Kidney capillary endothelial cell (primary cell): ENCODE results near the gene ESRRB.
A peak's percentile ranks its signal among the peaks of the same experiment; 100 is the strongest.

Source experiments
- DNase-seq: peaks from one replicate; pipeline ENCODE4 v3.0.0-alpha.2; 2018; ENCODE audit warnings: low spot score

ESRRB gene

DNA sequence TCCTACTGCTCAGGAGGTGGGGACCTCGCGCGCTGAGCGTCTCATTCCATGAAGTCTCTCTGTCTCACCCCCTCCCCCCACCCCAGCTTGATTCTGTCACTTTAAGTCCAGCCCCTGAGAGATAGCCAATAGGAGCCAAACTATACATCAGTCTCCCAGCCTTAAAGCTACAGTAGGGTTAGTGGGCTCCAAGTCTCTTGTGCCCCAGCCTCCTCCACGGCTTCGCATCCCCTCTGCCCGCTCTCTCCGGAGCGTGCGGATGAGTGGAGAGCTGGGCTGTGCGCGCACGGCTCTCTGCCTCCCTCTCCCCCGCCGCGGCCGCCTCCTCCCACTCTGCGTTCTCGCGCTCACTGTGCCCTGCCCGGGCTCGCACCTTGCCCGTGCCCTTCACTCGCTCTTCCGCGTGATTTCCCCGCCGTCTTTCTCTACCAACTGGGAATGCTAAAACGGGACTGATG is at the start of gene ESRRB:
Gene ESRRB, plus strand, starts transcription at position 191 of the 458 bp plus-strand sequence. Its CDS starts 265 bp downstream, at position 456.
- no peak for DNase-seq

DNA sequence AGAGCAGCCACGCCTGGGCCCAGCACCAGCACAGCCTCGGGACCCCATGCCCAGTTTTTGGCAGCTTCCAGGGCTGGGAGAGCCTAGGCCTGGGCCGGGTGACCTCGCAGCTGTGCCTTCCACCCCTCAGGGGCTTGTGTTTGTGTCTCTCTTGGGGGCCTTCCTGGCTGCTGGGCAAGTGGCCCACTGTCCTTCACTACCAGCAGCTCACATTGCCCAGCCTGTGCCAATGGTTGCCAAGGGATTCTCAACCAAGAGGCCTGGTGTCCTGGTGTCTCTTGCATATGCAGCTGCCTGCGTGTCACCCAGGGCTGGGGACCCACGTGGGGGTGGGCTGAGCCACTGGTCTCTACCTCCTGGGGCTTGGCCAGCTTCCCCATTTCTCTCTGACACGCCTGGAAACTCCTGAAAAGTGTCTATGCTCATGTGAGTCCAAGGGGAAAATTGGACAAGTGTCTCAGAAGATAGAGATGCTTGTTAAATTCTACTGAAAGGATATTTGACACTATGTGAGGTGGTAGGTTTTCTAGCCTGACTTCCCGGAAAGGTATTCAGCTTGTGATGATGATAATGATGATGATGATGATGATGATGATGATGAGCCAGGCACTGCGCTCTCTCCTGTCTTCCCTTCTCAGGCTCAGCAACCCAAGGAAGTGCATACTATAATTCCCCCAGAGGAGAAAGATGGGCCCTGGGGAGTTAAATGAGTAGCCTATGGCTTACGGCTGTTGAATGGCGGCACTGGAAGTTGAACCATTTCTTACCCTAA is 48.8 kb upstream of the ESRRB start:
- no peak for DNase-seq

DNA sequence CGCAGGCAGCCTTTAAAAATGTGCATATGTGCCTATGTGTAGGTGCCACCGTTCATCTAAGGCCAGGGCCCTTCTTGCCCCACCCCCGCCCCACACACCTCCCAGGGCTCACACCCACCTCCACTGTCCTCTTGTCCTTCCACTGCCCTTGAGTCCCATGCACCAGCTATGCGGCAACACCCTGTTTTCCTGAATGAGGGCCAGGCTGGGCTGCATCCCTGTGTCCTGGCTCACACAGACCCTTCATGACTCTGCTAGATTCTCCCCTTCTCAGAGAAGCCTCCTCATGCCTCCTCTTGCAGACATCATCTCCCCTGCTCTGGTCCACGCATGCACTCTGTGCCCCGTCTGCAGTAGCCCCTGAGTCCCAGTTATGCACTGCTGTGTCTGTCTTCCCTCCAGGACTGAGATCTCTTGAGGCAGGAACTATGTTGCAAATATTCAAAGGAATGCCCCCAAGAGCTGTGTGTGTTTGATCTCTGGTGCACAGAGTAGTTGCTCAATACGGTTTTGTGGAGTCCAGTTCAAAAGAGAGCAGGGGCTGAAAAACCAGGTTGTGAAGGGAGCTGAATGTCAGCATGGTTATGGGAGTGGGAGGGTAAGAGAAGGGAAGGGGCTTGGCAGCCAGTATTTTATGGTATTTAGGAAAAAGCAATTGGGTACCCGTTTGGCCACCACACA is 47.3 kb upstream of the ESRRB start:
- no peak for DNase-seq

DNA sequence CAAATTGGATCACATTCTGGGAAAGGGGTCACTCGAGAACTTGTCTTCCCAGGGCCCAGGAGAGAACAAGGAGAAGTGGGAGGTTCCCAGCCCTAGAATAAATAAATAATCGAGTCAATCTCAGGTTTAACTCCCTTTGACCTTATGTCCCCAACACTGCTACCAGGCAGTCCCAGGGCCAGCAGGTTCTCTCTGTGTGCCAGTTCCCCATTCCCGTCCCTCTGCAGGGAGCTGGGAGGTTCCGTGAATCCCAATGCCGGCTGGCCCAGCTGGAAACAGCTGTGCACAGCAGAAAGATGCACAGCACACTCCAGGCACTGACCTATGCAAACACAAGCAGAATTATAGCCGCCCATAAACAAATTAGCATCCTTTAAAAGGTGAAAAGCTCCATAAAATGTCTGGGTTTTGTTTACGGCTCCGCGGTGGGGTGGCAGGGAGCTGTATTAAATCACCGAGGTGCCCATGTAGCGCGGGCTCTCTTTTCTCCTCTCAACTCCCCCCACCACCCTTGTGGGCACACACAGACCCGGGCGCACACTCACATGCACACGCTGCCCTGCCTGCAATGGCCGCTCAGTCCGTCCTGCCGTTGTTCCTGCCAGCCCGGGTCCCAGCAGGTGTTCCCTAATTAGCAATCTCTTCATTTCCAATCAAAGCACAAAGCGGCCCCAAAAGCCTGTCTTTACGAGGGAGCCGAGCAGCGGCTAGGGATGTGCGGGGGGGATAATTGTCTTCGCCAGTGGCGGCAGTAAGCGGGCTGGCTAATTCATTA is 46.6 kb upstream of the ESRRB start:
- no peak for DNase-seq

DNA sequence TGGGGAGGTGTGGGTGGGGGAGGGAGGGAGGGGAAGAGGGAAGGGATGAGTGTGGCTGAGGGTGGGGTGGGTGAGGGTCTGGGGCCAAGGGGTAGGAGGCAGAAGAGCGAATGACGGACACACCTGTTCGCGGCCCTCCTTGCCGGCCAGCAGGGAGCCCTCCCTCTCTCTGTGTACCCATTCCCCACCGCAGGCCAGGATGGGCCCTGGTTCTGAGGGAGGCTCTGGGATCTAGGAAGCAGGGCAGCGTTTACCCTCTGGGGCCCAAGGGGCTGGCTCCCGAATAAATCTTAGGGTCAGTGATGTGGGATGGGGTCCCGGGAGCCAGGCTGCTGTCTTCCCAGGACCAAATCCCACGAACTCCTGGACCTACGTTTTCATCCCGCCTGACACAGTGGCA is 46.0 kb upstream of the ESRRB start:
- no peak for DNase-seq

DNA sequence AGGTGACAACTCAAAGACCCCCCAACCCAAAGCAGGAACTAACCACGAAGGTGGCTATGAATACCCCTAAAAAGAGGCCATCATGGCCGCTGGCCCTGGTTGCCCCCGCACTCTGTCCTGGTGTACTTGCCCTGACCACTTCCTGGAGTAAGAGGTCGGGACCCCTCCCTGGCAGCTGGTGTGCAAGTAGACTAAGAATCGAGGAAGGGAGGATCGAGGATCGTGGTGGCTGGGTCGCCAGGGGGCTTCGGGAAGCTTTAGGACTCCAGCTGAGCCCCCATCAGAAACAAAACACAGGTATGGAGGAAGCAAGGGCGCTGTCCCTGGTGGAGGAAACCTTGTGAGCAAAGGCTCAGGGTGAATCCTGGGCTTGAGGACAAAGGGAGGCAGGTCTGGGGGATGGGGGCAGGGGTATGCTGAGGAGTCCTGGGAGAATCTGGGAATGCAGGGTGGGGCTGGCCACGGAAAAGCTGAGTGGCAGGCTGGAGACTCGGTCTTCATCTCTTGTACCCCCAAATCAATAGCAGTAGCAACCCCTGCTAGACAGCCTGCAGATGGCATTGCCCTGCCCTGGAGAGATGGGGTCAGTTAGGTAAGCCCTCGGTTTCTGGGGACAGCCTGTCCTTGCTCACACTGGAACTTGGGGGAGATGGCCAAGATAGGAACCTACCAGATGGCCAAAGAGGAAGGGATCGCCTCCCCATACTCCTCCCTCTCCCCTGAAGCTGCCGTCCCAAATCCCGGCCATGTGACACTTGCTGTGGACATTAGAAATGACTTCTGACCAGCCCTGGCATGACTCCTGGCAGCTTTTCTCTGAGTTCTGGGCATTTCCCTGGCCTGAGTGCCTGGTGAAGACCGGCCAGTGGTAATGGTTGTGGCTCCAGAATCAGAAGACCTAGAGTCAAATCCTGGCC is 45.3 kb upstream of the ESRRB start:
- no peak for DNase-seq

DNA sequence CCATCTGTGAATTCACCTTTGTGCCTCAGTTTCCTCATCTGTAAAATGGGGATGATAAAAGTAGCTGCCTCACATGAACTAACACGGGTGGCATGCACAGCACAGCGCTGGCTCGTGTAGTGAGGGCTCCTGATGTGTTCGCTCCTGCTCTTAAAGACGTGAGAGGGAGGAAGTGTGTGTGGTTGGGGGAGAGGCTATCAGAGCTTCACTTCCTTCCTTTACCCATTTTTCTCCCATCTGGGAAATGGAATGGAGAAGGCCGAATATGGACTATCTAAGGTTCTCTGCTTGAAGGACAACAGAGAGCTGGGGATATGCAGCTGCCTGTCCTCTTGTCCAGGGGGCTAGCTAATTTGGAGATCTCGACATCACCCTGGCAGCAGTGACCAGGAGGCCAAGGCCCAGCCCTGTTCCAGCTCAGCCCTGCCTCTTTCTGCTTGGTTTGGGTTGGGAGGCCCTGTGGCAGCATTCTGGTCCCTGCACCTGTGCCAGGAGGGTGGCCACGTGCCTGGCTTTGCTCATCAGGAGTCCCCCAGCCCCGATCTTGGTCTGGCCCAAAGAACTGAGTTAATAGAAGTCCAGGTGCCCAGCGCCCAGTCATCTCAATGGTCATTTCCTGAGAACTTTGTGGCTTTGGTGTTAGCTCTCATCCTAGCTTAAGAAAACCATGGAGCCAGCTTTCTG is 44.5 kb upstream of the ESRRB start:
- no peak for DNase-seq

DNA sequence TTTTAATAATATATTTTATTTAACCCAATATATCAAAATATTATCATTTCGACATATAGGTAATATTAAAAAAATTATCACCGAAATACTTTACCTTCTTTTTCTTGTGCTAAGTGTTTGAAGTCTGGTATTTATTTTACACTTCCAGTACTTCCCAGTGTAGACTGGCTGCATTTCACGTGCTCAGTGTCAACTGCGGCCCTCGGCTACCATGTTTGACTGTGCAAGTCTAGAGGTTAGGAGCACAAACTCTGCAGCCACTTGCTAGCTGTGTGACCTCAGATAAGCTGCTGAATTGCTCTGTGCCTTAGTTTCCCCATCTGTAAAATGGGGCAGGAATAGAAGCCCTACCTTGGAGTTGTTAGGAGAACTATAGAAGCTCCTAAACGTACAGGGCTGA is 42.3 kb upstream of the ESRRB start:
- no peak for DNase-seq

DNA sequence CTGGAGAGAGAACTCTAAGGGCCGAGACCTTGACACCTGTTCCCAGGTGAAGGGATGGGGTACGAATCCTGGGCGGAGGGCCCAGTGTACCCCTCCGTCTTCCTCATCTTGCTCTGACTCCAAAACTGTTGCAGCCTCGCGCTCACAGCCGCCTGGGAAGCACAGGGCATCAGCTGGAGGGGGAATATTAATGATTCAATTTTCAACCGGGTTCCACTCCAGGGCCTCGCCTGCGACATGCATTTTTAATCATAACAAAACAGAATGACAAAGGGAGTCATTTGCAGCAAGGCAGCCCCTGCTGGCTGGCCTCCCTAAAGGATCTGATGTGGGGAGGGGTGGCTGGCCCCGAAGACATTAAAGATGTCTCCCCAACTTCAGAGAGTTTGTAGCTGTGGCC is 41.6 kb upstream of the ESRRB start:
- DNase-seq, result no peak

DNA sequence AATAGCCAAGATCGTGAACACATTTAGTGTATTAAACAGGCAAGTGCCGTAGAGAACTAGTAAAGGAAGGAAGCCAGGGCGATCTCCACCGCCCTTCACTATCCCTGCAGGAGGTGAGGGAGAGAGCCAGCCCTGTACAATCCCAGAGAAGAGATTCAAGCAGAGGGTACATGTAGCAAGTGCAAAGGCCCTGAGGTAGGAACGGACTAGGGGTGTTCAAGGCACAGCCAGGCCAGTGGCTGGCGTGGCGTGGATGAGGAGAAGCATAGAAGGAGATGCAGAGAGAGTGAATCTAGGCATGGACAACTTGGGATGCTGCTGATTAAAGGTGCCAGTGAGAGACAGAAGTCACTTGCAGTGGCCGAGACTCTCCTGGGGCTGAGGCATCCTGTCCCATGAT is 39.1 kb upstream of the ESRRB start:
- no peak for DNase-seq

DNA sequence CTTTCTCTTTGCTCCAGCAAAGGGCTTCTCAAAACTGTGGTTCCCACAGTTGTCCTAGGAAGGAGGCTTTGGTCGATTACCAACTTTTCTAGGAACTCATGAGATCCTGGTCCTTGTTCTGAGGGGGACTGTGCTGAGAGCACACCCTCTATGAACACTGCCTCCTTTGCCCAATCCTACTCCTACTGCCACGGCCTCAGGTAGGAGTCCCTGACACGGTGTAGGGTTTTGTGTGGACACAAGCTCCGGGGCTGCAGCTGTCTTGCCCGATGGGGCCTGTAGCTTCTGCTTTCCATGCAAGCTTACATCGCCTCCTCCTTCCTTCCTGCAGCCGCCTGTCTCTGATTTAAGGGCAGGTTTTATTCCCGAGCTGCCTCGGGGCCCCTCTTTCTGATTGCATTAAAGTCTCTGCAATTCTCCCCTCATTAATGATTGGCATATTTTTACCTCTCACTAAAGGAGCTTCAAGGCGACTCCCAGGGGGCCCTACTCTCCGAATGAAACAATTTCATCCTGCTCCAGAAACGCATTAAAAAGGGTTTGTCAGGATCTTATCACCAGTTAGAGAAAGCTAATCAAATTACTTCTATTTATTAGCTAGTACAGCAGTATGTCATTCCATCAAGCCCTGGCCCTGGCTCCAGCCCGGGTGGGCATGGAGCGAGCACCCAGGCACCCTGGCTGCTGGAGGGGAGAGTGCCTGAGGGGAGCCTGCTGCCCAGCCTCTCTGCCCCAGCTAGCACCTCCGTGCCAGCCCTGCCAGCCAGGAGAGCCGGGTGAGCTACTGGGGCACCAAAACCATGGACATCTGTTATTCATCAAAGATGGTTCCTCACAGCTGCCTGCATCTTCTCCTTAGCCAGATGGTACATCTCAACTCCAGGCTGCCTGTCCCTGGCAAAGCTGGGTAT is 38.0 kb upstream of the ESRRB start:
- DNase-seq, result no peak

DNA sequence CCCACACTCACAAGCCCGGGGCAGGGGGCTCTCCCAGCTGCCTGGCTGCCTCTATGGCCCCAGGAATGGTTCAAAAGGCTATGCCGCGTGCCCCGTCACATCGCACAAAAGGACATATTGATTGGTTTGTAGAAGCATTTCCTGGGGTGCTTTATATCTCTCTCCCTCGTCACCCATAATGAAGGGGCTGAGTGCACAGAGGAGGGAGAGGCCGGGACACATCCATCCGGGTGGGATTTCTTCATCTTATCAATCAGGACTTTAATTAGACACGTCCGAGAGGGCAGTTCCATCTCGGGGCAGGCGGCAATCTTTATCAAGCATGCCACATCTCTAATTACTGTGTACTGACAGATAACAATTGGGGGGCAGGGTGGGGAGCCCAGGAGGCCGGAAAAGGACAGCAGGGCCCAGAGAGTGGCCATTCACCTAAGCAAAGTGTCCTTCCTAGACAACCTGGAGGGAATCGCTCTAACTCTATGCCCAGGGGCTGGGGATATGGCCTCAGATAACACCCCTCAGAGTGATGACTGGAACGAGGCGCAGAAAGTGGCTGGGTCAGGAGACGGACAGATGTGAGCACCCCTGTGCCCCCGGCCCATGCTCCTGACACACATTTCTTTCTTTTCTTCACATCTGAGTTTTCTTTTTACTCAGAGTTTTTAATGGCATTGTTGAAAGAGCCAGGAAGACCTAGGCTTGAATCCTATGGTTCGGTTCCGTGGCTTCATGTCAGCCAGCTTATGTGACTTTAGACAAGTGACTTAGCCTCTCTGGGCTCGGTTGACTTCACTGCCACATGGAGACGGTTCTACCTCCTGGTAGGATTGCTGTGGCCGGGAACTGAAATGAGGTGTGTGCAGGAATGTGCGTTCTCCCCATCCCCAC is 36.0 kb upstream of the ESRRB start:
- no peak for DNase-seq

DNA sequence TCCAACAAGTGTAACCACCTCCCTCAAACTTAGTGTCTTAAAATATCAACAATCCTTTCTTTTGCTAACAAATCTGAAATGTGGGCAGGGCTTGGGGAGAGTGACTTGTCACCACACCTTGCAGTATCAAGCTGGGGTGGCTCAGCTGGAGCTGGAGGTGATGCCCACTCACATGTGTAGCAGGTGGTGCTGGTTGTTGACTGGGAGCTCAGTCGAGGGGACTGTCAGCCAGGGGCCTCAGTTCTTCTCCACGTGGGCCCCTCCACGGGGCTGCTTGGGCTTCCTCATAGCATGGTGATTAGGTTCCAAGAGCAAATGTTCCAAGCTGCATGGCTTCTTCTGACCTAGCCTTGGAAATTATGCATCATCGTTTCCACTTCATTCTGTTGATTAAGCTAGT is 32.6 kb upstream of the ESRRB start:
- DNase-seq, result no peak

DNA sequence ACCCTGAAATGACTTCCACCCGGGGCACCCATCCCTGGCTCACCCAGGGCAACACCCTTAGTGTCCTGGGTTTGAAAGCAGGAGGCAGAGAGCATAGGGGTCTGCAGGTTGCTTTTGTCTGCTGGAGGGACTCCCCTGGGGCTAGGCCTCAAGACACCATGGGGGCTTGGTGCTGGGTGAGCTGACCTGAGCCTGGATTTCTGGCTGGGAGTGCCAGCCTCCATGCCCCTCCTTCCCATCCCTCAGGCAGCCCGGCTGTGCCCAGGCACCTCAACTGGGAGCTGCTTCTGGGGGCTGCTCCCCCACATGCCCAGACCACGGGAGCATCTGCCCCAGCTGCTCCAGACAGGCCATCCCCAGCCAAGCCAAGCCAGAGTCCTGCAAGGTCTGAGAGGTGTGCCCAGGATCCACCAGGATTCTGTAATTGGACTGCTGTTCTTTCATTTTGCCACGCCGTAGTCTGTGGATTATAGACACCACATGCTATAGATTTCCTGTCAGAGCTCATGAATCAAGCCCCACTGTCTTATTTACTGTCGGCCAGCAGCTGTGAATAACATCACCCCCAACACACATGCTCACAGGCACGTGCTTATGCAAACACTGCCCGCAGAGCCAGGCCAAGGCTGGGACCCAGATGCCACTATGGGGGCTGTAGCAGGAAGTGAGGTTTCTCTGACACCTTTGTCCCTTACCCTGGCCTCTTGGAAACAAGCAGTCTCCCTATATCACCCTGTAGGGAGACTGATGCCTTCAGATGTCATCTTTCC is 29.4 kb upstream of the ESRRB start:
- DNase-seq, result peak; percentile 11

DNA sequence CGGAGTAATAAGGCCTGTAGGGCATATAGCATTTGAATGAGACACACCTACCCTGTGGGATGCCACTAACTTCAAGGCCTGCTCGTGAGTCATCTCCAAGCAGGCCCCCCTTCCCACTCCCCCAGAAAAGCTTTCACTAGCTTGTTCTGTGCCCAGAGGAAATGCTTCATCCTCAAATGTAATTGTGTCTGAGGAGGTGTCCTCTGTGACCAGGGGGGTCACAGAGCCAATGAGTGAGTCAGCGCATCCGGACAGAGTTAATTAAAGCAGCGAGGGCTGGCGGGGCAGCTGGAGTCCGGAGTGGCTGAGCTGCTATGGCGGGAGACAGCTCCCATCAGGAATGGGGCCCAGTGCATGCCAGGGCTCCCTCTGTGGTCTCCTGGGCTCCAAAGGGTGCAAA is 27.0 kb upstream of the ESRRB start:
- peak; percentile 98 for DNase-seq

DNA sequence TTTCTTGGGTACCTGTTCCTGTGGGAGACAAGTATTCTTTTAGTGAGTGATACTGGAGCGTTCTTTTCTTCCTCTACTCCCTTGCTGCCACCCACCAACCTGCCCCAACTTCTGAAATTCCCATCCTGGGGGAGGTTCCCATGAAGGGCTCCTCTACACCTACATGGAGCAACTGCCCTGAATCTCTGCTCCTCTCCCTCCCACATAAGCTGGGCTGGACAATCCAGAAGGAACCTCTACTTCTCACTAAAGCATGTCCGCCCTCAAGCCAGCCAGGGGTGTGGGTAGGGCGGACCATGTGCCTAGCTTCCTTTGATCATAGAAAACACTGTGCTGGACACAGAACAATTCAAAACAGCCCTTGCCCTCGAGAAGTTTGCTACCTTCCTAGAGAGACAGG is 25.9 kb upstream of the ESRRB start:
- DNase-seq, result no peak

DNA sequence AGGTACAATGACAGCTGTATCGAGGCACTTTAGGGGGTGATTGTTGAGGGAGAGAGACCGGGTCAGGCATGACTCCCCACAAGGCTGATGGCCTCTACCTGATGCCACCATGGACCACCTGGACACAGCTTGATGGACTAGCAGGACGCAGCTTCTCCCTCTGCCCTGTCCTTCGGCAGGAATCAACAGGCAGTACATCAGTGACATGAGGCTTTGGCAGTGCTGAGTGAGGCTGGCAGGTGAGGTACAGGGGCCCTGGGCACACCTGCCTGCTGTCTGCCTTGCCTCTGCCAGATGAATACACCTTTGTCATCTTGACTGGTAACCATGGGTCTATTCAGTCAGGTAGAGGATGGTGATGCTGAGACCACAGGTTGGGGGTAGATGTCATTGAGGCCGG is 25.3 kb upstream of the ESRRB start:
- no peak for DNase-seq

DNA sequence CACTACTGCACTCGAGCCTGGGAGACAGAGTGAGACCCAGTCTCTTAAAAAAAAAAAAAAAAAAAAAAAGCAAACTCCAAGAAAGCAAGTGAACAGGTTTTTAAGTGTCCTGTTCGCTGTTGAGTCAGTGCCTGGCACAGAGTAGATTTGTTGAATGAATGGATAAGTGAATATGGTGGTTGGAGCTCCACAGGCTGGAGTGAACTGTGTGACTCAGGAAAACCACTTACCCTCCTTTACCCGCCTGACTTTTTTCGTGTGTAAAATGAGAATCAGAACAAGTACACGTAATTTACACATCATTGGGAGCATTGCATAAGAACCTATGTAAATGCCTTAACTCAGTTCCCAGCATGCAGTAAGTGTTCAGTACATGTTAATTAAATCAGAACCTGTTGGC is 24.0 kb upstream of the ESRRB start:
- DNase-seq, result no peak
